Activated CD8-positive, alpha-beta T cell treated with anti-CD3 and anti-CD28 coated beads, Interleukin-2, amount 10 ng/mL, durations not matched to agents 7 days and 5 days (primary cell): ENCODE results near the gene MRPL51. TPM values are rescaled to one million over a fixed set of nuclear protein-coding genes. Genes with fewer than 3 reads are reported as not detected.
A peak's percentile ranks its signal among the peaks of the same experiment; 100 is the strongest.

Source experiments
- ATAC-seq: fragments of 150-1000 bp; cut with Tn5 transposase; one replicate; pipeline ENCODE4 v1.10.0; 2021; ENCODE audit warnings: moderate library complexity
- CTCF ChIA-PET: fragments of 350-600 bp; sonication (Branson Sonifier 250); formaldehyde crosslinking; loops from one replicate; lab custom pipeline; 2021; ENCODE audit warnings: antibody characterized with exemption; lab: Charles Lee
- POLR2A ChIA-PET: fragments of 350-600 bp; sonication (Branson Sonifier 250); formaldehyde crosslinking; loops from one replicate; lab custom pipeline; 2021; ENCODE audit warnings: antibody characterized with exemption; lab: Charles Lee
- DNase-seq: peaks from one replicate; pipeline ENCODE4 v3.0.0-alpha.2; 2020
- H3K27ac Mint-ChIP-seq: one replicate; pipeline ENCODE4 v1.8.0; 2021; ENCODE audit warnings: mild to moderate bottlenecking, mixed read lengths
- H3K27me3 Mint-ChIP-seq: one replicate; pipeline ENCODE4 v1.8.0; 2021; ENCODE audit warnings: low read depth, mixed read lengths
- H3K36me3 Mint-ChIP-seq: one replicate; pipeline ENCODE4 v1.8.0; 2021; ENCODE audit warnings: low read depth, mixed read lengths
- H3K4me1 Mint-ChIP-seq: one replicate; pipeline ENCODE4 v1.8.0; 2021; ENCODE audit warnings: low read depth, mixed read lengths
- H3K4me3 Mint-ChIP-seq: one replicate; pipeline ENCODE4 v1.8.0; 2021; ENCODE audit warnings: mild to moderate bottlenecking, mixed read lengths
- H3K9me3 Mint-ChIP-seq: one replicate; pipeline ENCODE4 v1.8.0; 2022; ENCODE audit warnings: mixed read lengths; ENCODE audit not compliant: insufficient read depth
- total RNA-seq, 2 experiments: library from RNA; stranded (reverse); gene quantifications; one replicate each; pipeline ENCODE4 v1.2.3, GENCODE V29; 2021

Gene MRPL51
- total RNA-seq, 2 experiments from 2014 or later = 217 to 228 TPM

- Mint-ChIP-seq H3K4me3 (peak overlapping the region; percentile 99), H3K4me1 (peaks cover 72% of the 10 kb centered on the region), H3K27ac (peak overlapping the region; percentile 100), H3K27me3 (no peaks in the 10 kb centered on the region), H3K36me3 (peaks cover 73% of the 10 kb centered on the region), H3K9me3 (no peaks in the 10 kb centered on the region)
- CTCF ChIA-PET = interaction anchor here (0.6 to 8.3 kb wide), 50 partner anchors 9 to 324 kb away, joined by 3 to 97 read pairs (median 4); partner anchors contain the start of genes CD27, CDCA3, COPS7A and MRPL51
- POLR2A ChIA-PET = interaction anchor here (0.6 to 7.2 kb wide), 9 partner anchors 15 to 113 kb away, joined by 3 to 74 read pairs (median 5); partner anchors contain the start of genes MRPL51 and VAMP1
- DNase-seq (peak; percentile 35), ATAC-seq (no peak)
Observed at GRCh38 chr12:6536894-6537579, 44.0 kb upstream of the MRPL51 start.

- DNase-seq = peak; percentile 32
- no peak for ATAC-seq
- CTCF ChIA-PET = interaction anchor here (0.9 to 8.3 kb wide), 7 partner anchors 17 to 202 kb away, joined by 3 to 97 read pairs (median 7); partner anchors contain the start of gene VAMP1
- Mint-ChIP-seq H3K4me1 (peaks cover 69% of the 10 kb centered on the region), H3K4me3 (peak overlapping the region; percentile 99), H3K9me3 (no peaks in the 10 kb centered on the region), H3K36me3 (peaks cover 76% of the 10 kb centered on the region), H3K27me3 (no peaks in the 10 kb centered on the region), H3K27ac (peak overlapping the region; percentile 100)
- POLR2A ChIA-PET = interaction anchor here (0.7 to 7.2 kb wide), 14 partner anchors 16 to 408 kb away, joined by 3 to 74 read pairs (median 5); partner anchors contain the start of genes C12orf57, MRPL51, RNU7-1 and TAPBPL
Observed at GRCh38 chr12:6535960-6536847, 43.1 kb upstream of the MRPL51 start.

- Mint-ChIP-seq H3K9me3 (no peaks in the 10 kb centered on the region), H3K4me3 (peak overlapping the region; percentile 99), H3K4me1 (peaks cover 69% of the 10 kb centered on the region), H3K36me3 (peaks cover 82% of the 10 kb centered on the region), H3K27ac (peak overlapping the region; percentile 100), H3K27me3 (no peaks in the 10 kb centered on the region)
- ChIA-PET CTCF (interaction anchor here (0.9 to 8.3 kb wide), 7 partner anchors 17 to 201 kb away, joined by 3 to 97 read pairs (median 7); partner anchors contain the start of gene VAMP1), POLR2A (interaction anchor here (0.8 to 7.2 kb wide), 14 partner anchors 16 to 408 kb away, joined by 3 to 74 read pairs (median 4); partner anchors contain the start of genes C12orf57, MRPL51, RNU7-1 and TAPBPL)
- no peak for DNase-seq
- no peak for ATAC-seq
Observed at GRCh38 chr12:6535697-6535946, 42.6 kb upstream of the MRPL51 start.

GRCh38 chr12:6534945-6535696 lies 42.1 kb upstream of the MRPL51 start:
- Mint-ChIP-seq H3K4me3 (peak overlapping the region; percentile 99), H3K9me3 (no peaks in the 10 kb centered on the region), H3K27ac (peak overlapping the region; percentile 100), H3K4me1 (peaks cover 69% of the 10 kb centered on the region), H3K36me3 (peaks cover 87% of the 10 kb centered on the region), H3K27me3 (no peaks in the 10 kb centered on the region)
- DNase-seq (peak; percentile 85), ATAC-seq (peak; percentile 25)
- ChIA-PET CTCF (interaction anchor here (0.9 to 8.3 kb wide), 7 partner anchors 18 to 200 kb away, joined by 4 to 97 read pairs (median 7); partner anchors contain the start of gene VAMP1), POLR2A (interaction anchor here (0.6 to 7.2 kb wide), 20 partner anchors 17 to 409 kb away, joined by 3 to 74 read pairs (median 4); partner anchors contain the start of genes C12orf57, MRPL51, RNU7-1 and TAPBPL)

- no peaks in the 10 kb centered on the region for H3K9me3 Mint-ChIP-seq
- peaks cover 64% of the 10 kb centered on the region for H3K4me1 Mint-ChIP-seq
- ATAC-seq = no peak
- peak overlapping the region; percentile 100 for H3K27ac Mint-ChIP-seq
- H3K4me3 Mint-ChIP-seq = peak overlapping the region; percentile 99
- POLR2A ChIA-PET = interaction anchor here (0.6 to 7.2 kb wide), 18 partner anchors 9 to 409 kb away, joined by 3 to 74 read pairs (median 4); partner anchors contain the start of genes C12orf57, MRPL51, RNU7-1 and USP5
- no peak for DNase-seq
- CTCF ChIA-PET = interaction anchor here (1.0 to 8.3 kb wide), 6 partner anchors 18 to 198 kb away, joined by 3 to 97 read pairs (median 6); no protein-coding TSS in a partner anchor
- peaks cover 90% of the 10 kb centered on the region for H3K36me3 Mint-ChIP-seq
- H3K27me3 Mint-ChIP-seq = no peaks in the 10 kb centered on the region
Observed at GRCh38 chr12:6534695-6534944, 41.6 kb upstream of the MRPL51 start.

- H3K9me3 Mint-ChIP-seq = no peaks in the 10 kb centered on the region
- DNase-seq (peak; percentile 94), ATAC-seq (peak; percentile 62)
- peaks cover 59% of the 10 kb centered on the region for H3K4me1 Mint-ChIP-seq
- POLR2A ChIA-PET = interaction anchor here (0.5 to 7.2 kb wide), 24 partner anchors 9 to 318 kb away, joined by 3 to 74 read pairs (median 4); partner anchors contain the start of genes MRPL51, NOP2, USP5 and VAMP1
- H3K27me3 Mint-ChIP-seq = no peaks in the 10 kb centered on the region
- CTCF ChIA-PET = interaction anchor here (1.0 to 8.3 kb wide), 6 partner anchors 19 to 198 kb away, joined by 3 to 97 read pairs (median 8); partner anchors contain the start of gene VAMP1
- H3K36me3 Mint-ChIP-seq = peaks cover 89% of the 10 kb centered on the region
- H3K27ac Mint-ChIP-seq = peak within 1 kb of the TSS; percentile 100
- peak within 1 kb of the TSS; percentile 99 for H3K4me3 Mint-ChIP-seq
Observed at GRCh38 chr12:6533923-6534694, 41.0 kb upstream of the MRPL51 start, which contains the start of gene GAPDH. Gene GAPDH, plus strand, starts transcription at chr12:6534517. Its CDS starts 316 bp downstream, at chr12:6534833.

GRCh38 chr12:6533653-6533922 lies 40.5 kb upstream of the MRPL51 start:
- DNase-seq = no peak
- Mint-ChIP-seq H3K4me1 (peaks cover 54% of the 10 kb centered on the region), H3K9me3 (no peaks in the 10 kb centered on the region)

GRCh38 chr12:6532927-6533652 lies 40.0 kb upstream of the MRPL51 start:
- Mint-ChIP-seq H3K27ac (peak overlapping the region; percentile 100), H3K4me1 (peaks cover 50% of the 10 kb centered on the region), H3K4me3 (peak overlapping the region; percentile 99), H3K36me3 (peaks cover 88% of the 10 kb centered on the region), H3K9me3 (no peaks in the 10 kb centered on the region), H3K27me3 (no peaks in the 10 kb centered on the region)
- POLR2A ChIA-PET = interaction anchor here (0.7 to 1.8 kb wide), 16 partner anchors 10 to 198 kb away, joined by 3 to 14 read pairs (median 4); partner anchors contain the start of genes MRPL51, VAMP1 and ZNF384
- ATAC-seq (peak; percentile 3), DNase-seq (peak; percentile 52)
- CTCF ChIA-PET = interaction anchor here (0.9 to 2.1 kb wide), 8 partner anchors 24 to 156 kb away, joined by 3 to 11 read pairs (median 6); partner anchors contain the start of genes NOP2, VAMP1 and ZNF384

More at GRCh38 chr12:6533653-6533922, 40.5 kb upstream of the MRPL51 start:
- ChIA-PET POLR2A (interaction anchor here (0.5 to 7.2 kb wide), 27 partner anchors 8 to 319 kb away, joined by 3 to 74 read pairs (median 4); partner anchors contain the start of genes MRPL51, NOP2, USP5 and VAMP1), CTCF (interaction anchor here (1.0 to 8.3 kb wide), 7 partner anchors 19 to 197 kb away, joined by 3 to 97 read pairs (median 8); partner anchors contain the start of gene VAMP1)
- peak; percentile 0 for ATAC-seq
- H3K36me3 Mint-ChIP-seq = peaks cover 89% of the 10 kb centered on the region
- peak overlapping the region; percentile 100 for H3K27ac Mint-ChIP-seq
- no peaks in the 10 kb centered on the region for H3K27me3 Mint-ChIP-seq
- peak overlapping the region; percentile 99 for H3K4me3 Mint-ChIP-seq

- H3K9me3 Mint-ChIP-seq = no peaks in the 10 kb centered on the region
- ChIA-PET CTCF (interaction anchor here (0.9 to 2.1 kb wide), 11 partner anchors 15 to 197 kb away, joined by 3 to 11 read pairs (median 6); partner anchors contain the start of genes NOP2, VAMP1 and ZNF384), POLR2A (interaction anchor here (0.7 to 1.8 kb wide), 17 partner anchors 9 to 198 kb away, joined by 3 to 14 read pairs (median 5); partner anchors contain the start of genes MRPL51, VAMP1 and ZNF384)
- H3K36me3 Mint-ChIP-seq = peaks cover 88% of the 10 kb centered on the region
- DNase-seq (peak; percentile 92), ATAC-seq (peak; percentile 43)
- no peaks in the 10 kb centered on the region for H3K27me3 Mint-ChIP-seq
- H3K4me3 Mint-ChIP-seq = peak overlapping the region; percentile 99
- peak overlapping the region; percentile 100 for H3K27ac Mint-ChIP-seq
- H3K4me1 Mint-ChIP-seq = peaks cover 42% of the 10 kb centered on the region
Observed at GRCh38 chr12:6532051-6532926, 39.2 kb upstream of the MRPL51 start.
